SKM-1 treated with dmso at 0.1 percent for 144 hours (cell line): ENCODE data around the gene VWDE.

Experiments
- DNase-seq: peaks from one replicate; lab custom pipeline; 2025; ENCODE audit not compliant: unreplicated experiment; lab: John Stamatoyannopoulos, UW

VWDE gene

DNA sequence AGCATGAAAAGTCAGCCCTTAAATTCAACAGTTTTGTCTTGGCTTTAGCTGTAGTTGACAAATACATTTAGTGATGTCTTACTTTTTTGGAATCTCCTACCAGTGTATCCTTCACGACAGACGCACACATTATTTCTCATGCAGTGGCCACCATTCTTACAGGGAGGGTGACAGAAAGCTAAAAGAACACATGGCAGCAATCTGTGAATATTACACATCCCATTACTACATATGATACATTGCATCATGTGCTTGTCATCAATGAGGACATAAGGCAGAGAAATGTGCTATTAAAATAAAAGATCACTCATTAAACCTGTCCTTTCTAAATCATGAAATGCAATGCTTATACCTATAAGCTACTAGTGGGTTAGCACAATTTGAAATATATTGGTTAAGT lies 66.6 kb downstream of the VWDE start:
- DNase-seq: no peak

DNA sequence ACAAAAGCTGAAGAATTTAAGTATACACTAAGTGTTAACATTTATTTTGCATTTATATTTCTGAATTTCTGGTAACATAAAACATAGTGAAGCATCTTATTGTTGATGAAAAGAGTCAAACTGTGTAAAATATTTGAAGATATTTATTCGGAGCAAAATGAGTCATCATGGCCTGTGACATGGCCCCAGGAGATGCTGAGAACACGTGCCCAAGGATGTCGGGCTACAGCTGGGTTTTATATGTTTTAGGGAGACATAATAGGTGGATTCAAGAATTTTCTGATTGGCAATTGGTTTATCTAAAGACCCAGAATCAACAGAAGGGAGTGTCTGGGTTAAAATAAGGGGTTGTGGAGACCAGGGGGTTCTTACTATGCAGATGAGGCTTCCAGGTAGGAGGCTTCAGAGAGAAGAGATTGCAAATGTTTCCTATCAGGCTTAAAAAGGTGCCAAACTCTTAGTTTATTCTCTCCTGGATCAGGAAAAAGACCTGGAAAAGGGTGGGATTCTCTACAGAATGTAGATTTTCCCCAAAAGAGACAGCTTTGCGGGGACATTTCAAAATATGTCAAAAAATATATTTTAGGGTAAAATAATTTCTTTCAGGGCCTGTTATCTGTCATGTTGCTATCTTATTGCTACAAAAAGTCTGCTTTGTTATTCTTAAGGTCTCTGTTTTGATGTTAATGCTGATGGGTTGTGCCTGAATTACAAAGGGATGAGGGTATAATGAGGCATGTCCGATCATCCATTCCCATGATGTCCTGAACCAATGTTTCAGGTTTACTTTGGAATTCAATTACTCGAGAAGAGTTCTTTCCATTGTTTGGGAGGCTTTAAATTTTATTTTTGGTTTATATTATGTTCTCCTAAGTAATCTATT lies 74.5 kb downstream of the VWDE start:
- DNase-seq: no peak

DNA sequence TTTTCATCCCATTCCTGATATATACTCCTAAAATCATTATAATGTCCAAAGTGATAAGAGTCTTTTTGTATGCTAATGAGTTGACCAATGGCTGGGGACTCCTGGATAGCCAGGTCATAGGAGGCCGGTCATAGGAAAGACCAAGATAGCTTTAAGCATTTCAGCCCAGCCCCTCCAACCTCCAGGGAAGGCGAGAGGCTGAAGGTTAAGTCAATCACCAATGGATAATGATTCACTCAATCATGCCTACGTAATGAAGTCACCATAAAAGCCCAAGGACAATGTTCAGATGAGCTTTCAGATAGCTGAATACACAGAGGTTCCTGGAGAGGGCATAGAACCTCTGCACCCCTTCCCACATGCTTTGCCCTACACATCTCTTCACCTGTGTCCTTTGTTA lies 75.7 kb downstream of the VWDE start:
- no peak for DNase-seq

DNA sequence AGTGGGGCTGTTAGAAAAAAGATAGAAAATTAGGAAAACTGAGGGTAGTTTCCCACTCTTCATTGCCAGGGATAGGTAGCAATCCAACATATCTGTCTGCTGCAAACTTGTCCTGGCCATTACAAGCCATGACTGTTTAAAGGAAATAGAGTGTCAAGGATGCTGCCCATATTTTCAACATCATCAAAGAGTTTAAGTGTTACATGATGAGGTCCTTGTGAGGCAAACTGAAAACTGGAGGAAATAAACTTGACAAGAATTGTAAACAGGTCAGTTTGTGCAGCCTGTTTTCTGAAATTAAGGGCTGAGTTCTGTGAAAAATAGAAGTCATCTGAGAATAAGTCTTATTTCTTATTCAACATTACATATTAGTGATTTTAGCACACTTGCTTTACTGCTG lies 78.0 kb downstream of the VWDE start:
- no peak for DNase-seq

DNA sequence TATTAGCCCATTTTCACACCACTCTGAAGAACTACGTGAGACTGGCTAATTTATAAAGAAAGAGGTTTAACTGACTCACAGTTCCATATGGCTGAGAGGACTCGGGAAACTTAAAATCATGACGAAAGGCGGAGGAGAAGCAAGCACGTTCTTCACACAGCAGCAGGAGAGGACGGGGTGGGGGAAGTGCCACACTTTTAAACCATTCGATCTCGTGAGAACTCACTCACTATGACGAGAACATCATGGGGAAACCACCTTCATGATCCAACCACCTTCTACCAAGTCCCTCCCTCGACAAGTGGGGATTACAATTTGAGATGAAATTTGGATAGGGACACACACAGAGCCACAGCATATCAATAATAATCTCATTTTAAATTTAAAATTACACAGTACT lies 80.2 kb downstream of the VWDE start:
- DNase-seq: no peak

DNA sequence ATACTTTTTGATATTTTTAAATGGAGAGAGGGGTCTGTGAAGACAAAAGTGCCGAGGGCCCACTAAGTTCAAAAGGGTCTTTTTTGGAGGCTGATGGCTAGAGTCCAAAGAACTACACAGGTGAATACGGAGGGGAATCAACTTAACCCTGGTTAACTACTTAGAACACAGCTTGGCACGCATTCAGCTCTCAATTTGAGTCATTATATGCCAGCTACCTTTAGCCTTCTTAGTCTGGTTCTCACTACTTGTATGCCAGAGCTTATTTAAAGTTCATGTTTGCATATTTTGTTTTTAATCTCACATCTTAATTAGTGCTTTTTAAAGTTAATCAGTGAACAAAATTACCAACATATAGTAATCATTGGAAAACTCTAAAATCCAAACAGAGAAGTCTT lies 80.8 kb downstream of the VWDE start:
- DNase-seq: no peak

- DNase-seq: peak; percentile 2
Observed at GRCh38 chr7:12322284-12322902, 81.3 kb downstream of the VWDE start.

- DNase-seq: no peak
Observed at GRCh38 chr7:12320987-12321647, 82.5 kb downstream of the VWDE start.

- no peak for DNase-seq
Observed at GRCh38 chr7:12320241-12320986, 83.3 kb downstream of the VWDE start.

- no peak for DNase-seq
Observed at GRCh38 chr7:12317675-12318074, 86.0 kb downstream of the VWDE start.

GRCh38 chr7:12316925-12317324 lies 86.7 kb downstream of the VWDE start:
- no peak for DNase-seq

DNA sequence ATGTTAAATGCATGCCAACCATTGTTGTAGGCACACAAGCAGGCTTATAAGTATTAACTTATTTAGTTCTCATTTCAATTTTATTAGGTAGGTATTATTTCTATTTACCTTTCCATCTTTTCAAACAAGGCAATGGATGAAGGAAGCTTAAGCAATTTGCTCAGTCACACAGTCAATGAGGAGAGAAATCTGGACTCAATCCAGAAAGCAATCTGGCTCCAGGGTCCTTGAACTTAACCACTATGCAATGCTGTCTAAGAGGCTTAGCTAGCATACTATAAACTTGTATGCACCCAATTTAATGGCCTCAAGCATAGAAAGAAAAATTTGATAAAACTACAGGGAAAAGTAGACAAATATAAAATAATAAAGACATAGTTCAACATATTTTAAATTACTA lies 88.6 kb downstream of the VWDE start:
- no peak for DNase-seq

DNA sequence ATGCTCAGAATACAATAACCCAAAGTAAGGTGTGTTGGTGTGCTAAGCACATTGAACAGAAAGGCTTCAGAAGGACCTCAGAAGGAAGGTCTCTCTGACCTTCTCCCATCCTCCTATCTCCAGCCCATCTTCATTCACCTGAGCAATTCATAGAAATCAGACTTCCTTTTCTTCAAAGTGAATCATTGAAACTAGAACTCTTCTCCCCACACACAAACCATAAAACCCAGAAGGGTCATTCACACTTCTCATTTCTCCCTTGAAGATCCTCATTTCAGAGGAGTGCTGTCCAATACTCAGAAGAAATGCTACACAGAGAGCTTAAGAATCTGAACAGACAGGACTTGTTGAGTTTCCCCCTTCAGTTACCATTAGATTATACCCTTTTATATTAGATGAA lies 89.5 kb downstream of the VWDE start:
- no peak for DNase-seq

GRCh38 chr7:12305502-12305901 lies 98.2 kb downstream of the VWDE start:
- no peak for DNase-seq

DNA sequence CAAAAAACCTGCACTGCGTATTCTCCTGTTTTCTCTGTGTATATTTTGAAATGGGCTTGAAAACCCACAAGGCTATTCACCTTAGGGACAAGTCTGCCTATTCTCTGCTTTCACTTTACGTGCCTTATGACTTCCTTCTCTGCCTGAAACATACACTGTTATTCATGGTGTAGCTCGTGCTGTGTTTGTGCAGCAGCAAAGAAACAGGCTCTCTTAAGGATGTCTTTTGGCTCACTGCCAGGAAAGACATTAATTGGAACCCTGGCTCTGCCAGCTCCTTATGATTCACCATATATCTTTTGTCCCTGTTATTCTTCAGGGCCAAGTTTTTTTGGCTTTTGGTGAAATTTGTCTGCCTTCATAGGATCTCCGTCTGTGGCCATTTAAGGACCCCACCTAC lies 100.2 kb downstream of the VWDE start:
- no peak for DNase-seq

DNA sequence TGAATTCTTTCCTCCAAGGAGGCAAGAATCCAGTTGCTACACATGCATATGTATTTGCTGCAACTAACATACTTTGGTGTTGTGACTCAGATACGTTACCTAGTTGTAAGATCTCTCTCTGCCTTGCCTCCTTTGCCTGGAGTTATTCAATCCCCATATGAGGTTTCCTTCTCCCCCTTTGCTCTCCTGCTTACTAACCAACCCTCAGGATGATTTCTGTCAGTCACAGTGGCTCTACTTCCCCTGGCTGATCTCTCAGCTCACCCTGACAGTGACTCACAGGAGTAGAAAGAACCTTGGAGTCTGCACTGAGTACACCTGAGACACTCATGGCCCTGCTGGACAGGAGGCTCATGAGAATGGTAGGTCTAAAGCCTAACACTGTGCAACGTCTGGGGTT lies 100.6 kb downstream of the VWDE start:
- no peak for DNase-seq

- no peak for DNase-seq
Observed at GRCh38 chr7:12300415-12300814, 103.2 kb downstream of the VWDE start.

DNA sequence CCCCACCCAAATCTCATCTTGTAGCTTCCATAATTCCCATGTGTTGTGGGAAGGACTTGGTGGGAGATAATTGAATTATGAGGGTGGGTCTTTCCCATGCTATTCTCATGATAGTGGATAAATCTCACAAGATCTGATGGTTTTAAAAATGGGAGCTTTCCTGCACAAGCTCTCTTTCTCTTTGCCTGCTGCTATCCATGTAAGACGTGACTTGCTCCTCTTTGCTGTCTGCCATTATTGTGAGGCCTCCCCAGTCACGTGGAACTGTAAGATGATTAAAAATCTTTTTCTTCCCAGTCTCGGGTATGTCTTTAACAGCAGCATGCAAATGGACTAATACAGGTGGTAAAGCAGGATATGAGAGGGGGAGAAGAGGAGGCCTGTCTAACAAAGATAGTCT lies 104.3 kb downstream of the VWDE start:
- DNase-seq: no peak

GRCh38 chr7:12297283-12298108 lies 106.2 kb downstream of the VWDE start:
- no peak for DNase-seq

DNA sequence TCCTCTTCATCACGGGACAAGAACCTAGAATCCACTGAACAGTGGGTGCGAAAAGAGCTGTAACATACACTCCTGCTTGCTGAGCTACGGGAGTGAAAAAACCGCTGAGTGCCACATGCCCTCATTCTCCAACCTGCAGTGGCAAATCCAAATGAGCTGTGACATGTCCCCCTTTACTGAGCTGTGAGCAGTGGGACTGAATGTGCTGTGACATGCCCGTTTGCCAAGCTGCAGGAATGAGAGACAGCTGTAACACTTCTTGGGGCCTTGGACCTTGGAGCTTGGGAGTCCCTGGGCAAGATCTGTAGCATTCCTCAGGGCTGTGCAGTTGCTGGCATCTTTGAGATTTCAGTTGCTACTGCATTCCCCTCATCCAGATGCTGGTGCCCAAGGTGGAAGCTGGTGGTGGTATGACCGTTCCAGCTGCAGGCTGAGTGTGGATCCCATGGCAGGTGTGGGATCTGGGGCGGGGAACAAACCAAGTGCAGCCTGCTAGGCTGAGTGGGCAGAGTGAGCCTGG lies 107.6 kb downstream of the VWDE start:
- no peak for DNase-seq
